ENCODE data around the gene RAC3. TPM values are rescaled to one million over a fixed set of nuclear protein-coding genes. Genes with fewer than 3 reads are reported as not detected.

RAC3 gene
- total and polyA plus RNA-seq, 4 donors: 0.63 to 6.3 (median 3.3) TPM

- Histone ChIP-seq H3K36me3 (ENCODE audit: control insufficient read depth in 4 of 4, insufficient read depth in 3 of 4, low read depth in 1 of 4, low read length in 3 of 4) (peaks cover 17 to 23% (median 18%) of the 10 kb centered on the region in 4 donors), H3K4me1 (ENCODE audit: control insufficient read depth in 4 of 4, insufficient read depth in 4 of 4, low read length in 3 of 4) (peaks cover 0 to 7% (median 0%) of the 10 kb centered on the region in 4 donors), H3K27me3 (ENCODE audit: control insufficient read depth in 4 of 4, insufficient read depth in 4 of 4, low read length in 3 of 4) (no peaks in the 10 kb centered on the region), H3K4me3 (ENCODE audit: low read depth in 1 of 3, low read length in 3 of 3) (no peak overlapping the region), H3K9me3 (ENCODE audit: control insufficient read depth in 4 of 4, low read length in 3 of 4) (no peaks in the 10 kb centered on the region), H3K27ac (ENCODE audit: low read depth in 1 of 2, low read length in 2 of 2) (no peak overlapping the region), H3K9ac (ENCODE audit: low read depth in 1 of 2, low read length in 2 of 2) (no peak overlapping the region)
- 53% methylated on average over 25 of the region's 25 CpGs for WGBS
- DNase-seq (ENCODE audit: low spot score): no peak
- TF ChIP-seq SP1 (IDR thresholded peaks at IDR 0.05) (no peak), NR2F2 (IDR thresholded peaks at IDR 0.05) (no peak)
These were observed 44.7 kb downstream of the RAC3 start for GRCh38 chr17:82076018-82076784.

GRCh38 chr17:82076785-82077591 is 45.5 kb downstream of the RAC3 start:
- no peak overlapping the region for H3K4me3 ChIP-seq (ENCODE audit: low read depth in 1 of 3, low read length in 3 of 3)
- DNase-seq (ENCODE audit: low spot score): no peak
- no peak for TF ChIP-seq ATF3 (IDR thresholded peaks at IDR 0.05)
- no peak for TF ChIP-seq CTCF (IDR thresholded peaks at IDR 0.05; ENCODE audit: low read depth, low read length, missing input control)
- no peak for TF ChIP-seq HNF4G (IDR thresholded peaks at IDR 0.05)
- no peak for TF ChIP-seq YY1 (IDR thresholded peaks at IDR 0.05)
- TF ChIP-seq REST (IDR thresholded peaks at IDR 0.05): no peak
- TF ChIP-seq JUND (IDR thresholded peaks at IDR 0.05): peak in 1 of 2 donors; percentile 30
- TF ChIP-seq TAF1 (conservative IDR thresholded peaks at IDR 0.05): no peak
- no peak for TF ChIP-seq RXRA (IDR thresholded peaks at IDR 0.05)
- TF ChIP-seq FOXA1 (IDR thresholded peaks at IDR 0.05): no peak
- TF ChIP-seq NR2F2 (IDR thresholded peaks at IDR 0.05): no peak
- TF ChIP-seq ZBTB33 (IDR thresholded peaks at IDR 0.05): no peak
- TF ChIP-seq EGR1 (IDR thresholded peaks at IDR 0.05; ENCODE audit: low read depth in 2 of 2): no peak
- no peak for TF ChIP-seq FOXA2 (IDR thresholded peaks at IDR 0.05)
- peak in 1 of 2 donors; percentile 3 for TF ChIP-seq RAD21 (IDR thresholded peaks at IDR 0.05)
- H3K4me1 ChIP-seq (ENCODE audit: control insufficient read depth in 4 of 4, insufficient read depth in 4 of 4, low read length in 3 of 4): peaks cover 0 to 7% (median 0%) of the 10 kb centered on the region in 4 donors
- no peaks in the 10 kb centered on the region for H3K9me3 ChIP-seq (ENCODE audit: control insufficient read depth in 4 of 4, low read length in 3 of 4)
- H3K9ac ChIP-seq (ENCODE audit: low read depth in 1 of 2, low read length in 2 of 2): no peak overlapping the region
- no peaks in the 10 kb centered on the region for H3K27me3 ChIP-seq (ENCODE audit: control insufficient read depth in 4 of 4, insufficient read depth in 4 of 4, low read length in 3 of 4)
- no peak overlapping the region for H3K27ac ChIP-seq (ENCODE audit: low read depth in 1 of 2, low read length in 2 of 2)
- WGBS: 61% methylated on average over 21 of the region's 21 CpGs
- peaks cover 17 to 24% (median 22%) of the 10 kb centered on the region in 4 donors for H3K36me3 ChIP-seq (ENCODE audit: control insufficient read depth in 4 of 4, insufficient read depth in 3 of 4, low read depth in 1 of 4, low read length in 3 of 4)

Data from liver (tissue), 9 donors.